ENCODE results near the gene SPTBN1.

Gene SPTBN1

GRCh38 chr2:54629914-54630857 lies 174.1 kb downstream of the SPTBN1 start:
- no peak overlapping the region for H3K4me3 ChIP-seq (ENCODE audit: low read depth, low read length)
- no peak for TF ChIP-seq CTCF (IDR thresholded peaks at IDR 0.05; ENCODE audit: low read depth, low read length)
- in situ Hi-C loops (cut with HindIII; ENCODE audit: low sequenced_read_pairs): no loop called here
- DNase-seq (ENCODE audit: low read depth, low spot score): peak; percentile 19

- no peak overlapping the region for H3K4me3 ChIP-seq (ENCODE audit: low read depth, low read length)
- no peak for TF ChIP-seq CTCF (IDR thresholded peaks at IDR 0.05; ENCODE audit: low read depth, low read length)
- DNase-seq (ENCODE audit: low read depth, low spot score): no peak
- in situ Hi-C loops (cut with HindIII; ENCODE audit: low sequenced_read_pairs): no loop called here
Observed at GRCh38 chr2:54630858-54631497, 174.9 kb downstream of the SPTBN1 start.

- no peak for DNase-seq (ENCODE audit: low read depth, low spot score)
- in situ Hi-C loops (cut with HindIII; ENCODE audit: low sequenced_read_pairs): no loop called here
- TF ChIP-seq CTCF (IDR thresholded peaks at IDR 0.05; ENCODE audit: low read depth, low read length): no peak
- H3K4me3 ChIP-seq (ENCODE audit: low read depth, low read length): no peak overlapping the region
Observed at GRCh38 chr2:54631755-54632154, 175.6 kb downstream of the SPTBN1 start.

- in situ Hi-C loops (cut with HindIII; ENCODE audit: low sequenced_read_pairs): no loop called here
- TF ChIP-seq CTCF (IDR thresholded peaks at IDR 0.05; ENCODE audit: low read depth, low read length): no peak
- no peak overlapping the region for H3K4me3 ChIP-seq (ENCODE audit: low read depth, low read length)
- peak; percentile 82 for DNase-seq (ENCODE audit: low read depth, low spot score)
Observed at GRCh38 chr2:54632733-54633692, 176.9 kb downstream of the SPTBN1 start.

- in situ Hi-C loops (cut with HindIII; ENCODE audit: low sequenced_read_pairs): no loop called here
- H3K4me3 ChIP-seq (ENCODE audit: low read depth, low read length): no peak overlapping the region
- peak; percentile 27 for DNase-seq (ENCODE audit: low read depth, low spot score)
- no peak for TF ChIP-seq CTCF (IDR thresholded peaks at IDR 0.05; ENCODE audit: low read depth, low read length)
Observed at GRCh38 chr2:54634021-54634420, 177.9 kb downstream of the SPTBN1 start.

Measured in astrocyte of the spinal cord (primary cell).